Immature natural killer cell (primary cell): Measurements from ENCODE around the gene SAMD4A. TPM values are rescaled to one million over a fixed set of nuclear protein-coding genes. Genes with fewer than 3 reads are reported as not detected.

Experiments used
- DNase-seq, 3 donors: peaks; one replicate each; pipeline ENCODE4 v3.0.0; 2022; ENCODE audit warnings: mixed read lengths in 1 of 3
- H3K27ac Mint-ChIP-seq, 6 donors: one replicate each; pipeline ENCODE4 v1.8.0; 2020; ENCODE audit warnings: mixed read lengths in 6 of 6, mild to moderate bottlenecking in 5 of 6, inconsistent platforms in 4 of 6, moderate library complexity in 3 of 6
- H3K27me3 Mint-ChIP-seq, 3 donors: one replicate each; pipeline ENCODE4 v1.8.0; 2020 to 2021; ENCODE audit warnings: low read depth in 3 of 3, mild to moderate bottlenecking in 3 of 3, mixed read lengths in 3 of 3, moderate library complexity in 3 of 3, inconsistent platforms in 1 of 3
- H3K36me3 Mint-ChIP-seq, 3 donors: one replicate each; pipeline ENCODE4 v1.8.0; 2020; ENCODE audit warnings: mixed read lengths in 3 of 3, inconsistent platforms in 2 of 3, mild to moderate bottlenecking in 2 of 3
- H3K4me1 Mint-ChIP-seq, 2 donors: one replicate each; pipeline ENCODE4 v1.8.0; 2020; ENCODE audit warnings: inconsistent platforms in 2 of 2, mild to moderate bottlenecking in 2 of 2, mixed read lengths in 2 of 2, moderate library complexity in 1 of 2
- H3K4me3 Mint-ChIP-seq, 5 donors: one replicate each; pipeline ENCODE4 v1.8.0; 2020; ENCODE audit warnings: mild to moderate bottlenecking in 5 of 5, mixed read lengths in 5 of 5, inconsistent platforms in 3 of 5, moderate library complexity in 3 of 5
- H3K9me3 Mint-ChIP-seq, 6 donors: one replicate each; pipeline ENCODE4 v1.8.0; 2020; ENCODE audit warnings: mild to moderate bottlenecking in 6 of 6, mixed read lengths in 6 of 6, inconsistent platforms in 4 of 6, moderate library complexity in 3 of 6
- polyA plus RNA-seq, 3 donors: library from polyadenylated mRNA; unstranded; fragments of 300-500 nt; fragmentation: Illumina TruSeq; gene quantifications; one replicate each; pipeline ENCODE4 v1.2.3, GENCODE V29; 2021

The SAMD4A gene
- polyA plus RNA-seq, 3 donors from 2014 or later = not detected

- no peak for DNase-seq
- no peaks in the 10 kb centered on the region for H3K36me3 Mint-ChIP-seq
- H3K4me1 Mint-ChIP-seq = no peaks in the 10 kb centered on the region
- H3K27me3 Mint-ChIP-seq = peaks cover 1 to 11% (median 3%) of the 10 kb centered on the region in 3 donors
- H3K27ac Mint-ChIP-seq = no peak overlapping the region
- peaks cover 0 to 3% (median 0%) of the 10 kb centered on the region in 6 donors for H3K9me3 Mint-ChIP-seq
- no peak overlapping the region for H3K4me3 Mint-ChIP-seq
These were observed 250.6 kb downstream of the SAMD4A start for GRCh38 chr14:54817506-54817905.

- no peak overlapping the region for H3K27ac Mint-ChIP-seq
- H3K4me1 Mint-ChIP-seq = no peaks in the 10 kb centered on the region
- H3K27me3 Mint-ChIP-seq = peaks cover 0 to 14% (median 1%) of the 10 kb centered on the region in 3 donors
- no peak overlapping the region for H3K4me3 Mint-ChIP-seq
- peaks cover 0 to 7% (median under 1%) of the 10 kb centered on the region in 6 donors for H3K9me3 Mint-ChIP-seq
- no peak for DNase-seq
- no peaks in the 10 kb centered on the region for H3K36me3 Mint-ChIP-seq
These were observed 251.5 kb downstream of the SAMD4A start for GRCh38 chr14:54818201-54819133.

- no peaks in the 10 kb centered on the region for H3K4me1 Mint-ChIP-seq
- no peak overlapping the region for H3K4me3 Mint-ChIP-seq
- H3K36me3 Mint-ChIP-seq = peaks cover 7 to 20% (median 10%) of the 10 kb centered on the region in 3 donors
- H3K27me3 Mint-ChIP-seq = peaks cover 0 to 12% (median 1%) of the 10 kb centered on the region in 3 donors
- no peak for DNase-seq
- H3K27ac Mint-ChIP-seq = no peak overlapping the region
- peaks cover 6 to 29% (median 16%) of the 10 kb centered on the region in 6 donors for H3K9me3 Mint-ChIP-seq
These were observed 255.8 kb downstream of the SAMD4A start for GRCh38 chr14:54822685-54823084.

- H3K9me3 Mint-ChIP-seq = peaks cover 6 to 29% (median 16%) of the 10 kb centered on the region in 6 donors
- DNase-seq = no peak
- H3K4me1 Mint-ChIP-seq = no peaks in the 10 kb centered on the region
- no peak overlapping the region for H3K27ac Mint-ChIP-seq
- peaks cover 0 to 12% (median 1%) of the 10 kb centered on the region in 3 donors for H3K27me3 Mint-ChIP-seq
- H3K4me3 Mint-ChIP-seq = no peak overlapping the region
- peaks cover 7 to 22% (median 10%) of the 10 kb centered on the region in 3 donors for H3K36me3 Mint-ChIP-seq
These were observed 257.0 kb downstream of the SAMD4A start for GRCh38 chr14:54823757-54824549.

GRCh38 chr14:54828037-54828436 is 261.1 kb downstream of the SAMD4A start:
- H3K4me1 Mint-ChIP-seq = no peaks in the 10 kb centered on the region
- H3K9me3 Mint-ChIP-seq = peaks cover 11 to 26% (median 17%) of the 10 kb centered on the region in 6 donors
- no peak overlapping the region for H3K27ac Mint-ChIP-seq
- no peak for DNase-seq
- peaks cover 0 to 3% (median 0%) of the 10 kb centered on the region in 3 donors for H3K27me3 Mint-ChIP-seq
- H3K36me3 Mint-ChIP-seq = peaks cover 10 to 33% (median 14%) of the 10 kb centered on the region in 3 donors
- no peak overlapping the region for H3K4me3 Mint-ChIP-seq

GRCh38 chr14:54829486-54830224 is 262.7 kb downstream of the SAMD4A start:
- H3K9me3 Mint-ChIP-seq = peaks cover 2 to 14% (median 11%) of the 10 kb centered on the region in 6 donors
- no peaks in the 10 kb centered on the region for H3K4me1 Mint-ChIP-seq
- H3K27ac Mint-ChIP-seq = no peak overlapping the region
- H3K4me3 Mint-ChIP-seq = no peak overlapping the region
- peaks cover 3 to 26% (median 7%) of the 10 kb centered on the region in 3 donors for H3K36me3 Mint-ChIP-seq
- peaks cover 0 to 3% (median 0%) of the 10 kb centered on the region in 3 donors for H3K27me3 Mint-ChIP-seq
- DNase-seq = no peak

- H3K36me3 Mint-ChIP-seq = peaks cover 3 to 29% (median 10%) of the 10 kb centered on the region in 3 donors
- H3K27ac Mint-ChIP-seq = no peak overlapping the region
- H3K9me3 Mint-ChIP-seq = peaks cover 0 to 13% (median 5%) of the 10 kb centered on the region in 6 donors
- no peak for DNase-seq
- no peak overlapping the region for H3K4me3 Mint-ChIP-seq
- no peaks in the 10 kb centered on the region for H3K4me1 Mint-ChIP-seq
- peaks cover 0 to 3% (median 0%) of the 10 kb centered on the region in 3 donors for H3K27me3 Mint-ChIP-seq
These were observed 263.7 kb downstream of the SAMD4A start for GRCh38 chr14:54830650-54831049.

- H3K4me3 Mint-ChIP-seq = no peak overlapping the region
- peaks cover 0 to 2% (median 2%) of the 10 kb centered on the region in 3 donors for H3K27me3 Mint-ChIP-seq
- H3K9me3 Mint-ChIP-seq = peaks cover 0 to 7% (median 0%) of the 10 kb centered on the region in 6 donors
- H3K36me3 Mint-ChIP-seq = peaks cover 0 to 17% (median 13%) of the 10 kb centered on the region in 3 donors
- H3K27ac Mint-ChIP-seq = no peak overlapping the region
- DNase-seq = no peak
- H3K4me1 Mint-ChIP-seq = no peaks in the 10 kb centered on the region
These were observed 267.2 kb downstream of the SAMD4A start for GRCh38 chr14:54834081-54834480.

- H3K4me1 Mint-ChIP-seq = no peaks in the 10 kb centered on the region
- H3K27me3 Mint-ChIP-seq = peaks cover 0 to 2% (median 2%) of the 10 kb centered on the region in 3 donors
- H3K36me3 Mint-ChIP-seq = peaks cover 5 to 21% (median 18%) of the 10 kb centered on the region in 3 donors
- H3K9me3 Mint-ChIP-seq = peaks cover 0 to 7% (median 0%) of the 10 kb centered on the region in 6 donors
- H3K27ac Mint-ChIP-seq = peak overlapping the region in 1 of 6 donors; percentile 35
- H3K4me3 Mint-ChIP-seq = no peak overlapping the region
- DNase-seq = no peak
These were observed 267.8 kb downstream of the SAMD4A start for GRCh38 chr14:54834727-54835126.

GRCh38 chr14:54836231-54836630 is 269.3 kb downstream of the SAMD4A start:
- Mint-ChIP-seq H3K36me3 (peaks cover 14 to 29% (median 24%) of the 10 kb centered on the region in 3 donors), H3K27ac (no peak overlapping the region), H3K4me1 (no peaks in the 10 kb centered on the region), H3K27me3 (peaks cover 0 to 2% (median 2%) of the 10 kb centered on the region in 3 donors), H3K4me3 (no peak overlapping the region), H3K9me3 (peaks cover 0 to 2% (median 0%) of the 10 kb centered on the region in 6 donors)
- DNase-seq = no peak

GRCh38 chr14:54837508-54838149 is 270.7 kb downstream of the SAMD4A start:
- Mint-ChIP-seq H3K27ac (no peak overlapping the region), H3K4me1 (no peaks in the 10 kb centered on the region), H3K9me3 (no peaks in the 10 kb centered on the region), H3K4me3 (no peak overlapping the region), H3K36me3 (peaks cover 19 to 32% (median 31%) of the 10 kb centered on the region in 3 donors), H3K27me3 (peaks cover 0 to 2% (median 2%) of the 10 kb centered on the region in 3 donors)
- DNase-seq = no peak

- Mint-ChIP-seq H3K4me1 (no peaks in the 10 kb centered on the region), H3K27ac (peak overlapping the region in 1 of 6 donors; percentile 22), H3K27me3 (peaks cover 0 to 2% (median 2%) of the 10 kb centered on the region in 3 donors), H3K9me3 (no peaks in the 10 kb centered on the region), H3K4me3 (no peak overlapping the region), H3K36me3 (peaks cover 19 to 31% (median 30%) of the 10 kb centered on the region in 3 donors)
- DNase-seq = no peak
These were observed 272.1 kb downstream of the SAMD4A start for GRCh38 chr14:54838931-54839512.
